Anterior cingulate cortex (tissue), 58 donors: ENCODE measurements around the gene CARMIL1.

Experiments used
- DNase-seq, 58 donors: peaks; one replicate each; lab custom pipeline; 2025; lab: John Stamatoyannopoulos, UW

Gene CARMIL1

DNA sequence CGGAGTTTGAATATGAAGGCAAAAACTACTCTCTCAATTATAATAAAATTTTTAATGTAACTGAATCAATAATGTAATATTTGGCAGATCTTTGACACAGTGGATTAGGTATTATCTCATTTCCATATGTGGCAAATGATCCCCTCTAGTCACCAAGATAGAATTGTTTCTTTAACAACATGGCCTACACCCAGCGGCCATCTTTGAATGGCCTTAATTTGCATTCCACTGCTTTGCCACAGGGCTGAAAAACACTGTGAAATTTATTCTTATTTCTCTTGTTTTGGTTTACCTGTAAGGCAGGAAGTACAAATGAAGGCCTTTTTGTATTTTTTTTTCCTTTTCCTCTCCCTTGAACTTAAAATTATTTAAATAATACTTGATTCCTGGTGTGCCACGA lies 210.2 kb downstream of the CARMIL1 start:
- no peak for DNase-seq

DNA sequence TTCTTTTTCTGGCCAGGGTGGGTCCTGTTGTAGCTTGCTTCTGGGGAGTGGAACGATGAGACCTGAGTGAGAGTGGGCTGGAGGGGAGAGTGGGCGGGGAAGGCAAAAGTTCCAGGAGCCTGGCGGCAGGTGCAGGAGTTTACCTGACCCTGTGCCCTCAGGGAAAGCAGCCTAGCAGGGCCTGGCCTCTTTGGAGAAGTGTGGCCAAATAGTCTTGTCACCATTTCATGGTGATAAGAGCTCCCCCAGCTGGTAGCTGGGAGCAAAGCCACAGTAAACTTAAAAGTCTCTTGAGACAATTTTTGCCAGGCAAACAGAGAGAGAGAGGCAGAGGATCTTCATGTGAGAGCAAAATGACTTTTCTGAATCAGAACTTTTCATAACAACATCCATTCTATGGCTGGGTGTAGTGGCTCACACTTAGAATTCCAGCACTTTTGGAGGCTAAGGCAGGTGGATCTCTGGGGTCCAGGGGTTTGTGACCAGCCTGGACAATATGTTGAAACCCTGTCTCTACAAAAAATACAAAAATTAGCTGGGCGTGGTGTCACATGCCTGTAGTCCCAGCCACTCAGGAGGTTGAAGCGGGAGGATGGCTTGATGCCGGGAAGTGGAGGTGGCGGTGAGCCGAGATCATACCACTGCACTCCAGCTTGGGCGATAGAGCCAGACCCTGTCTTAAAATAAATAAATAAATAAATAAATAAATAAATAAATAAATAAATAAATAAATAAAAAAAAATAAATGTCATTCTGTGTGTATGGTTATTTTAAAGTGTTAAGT lies 211.0 kb downstream of the CARMIL1 start:
- peak in 47 of 58 donors; percentile 2 to 75 (median 29) for DNase-seq

DNA sequence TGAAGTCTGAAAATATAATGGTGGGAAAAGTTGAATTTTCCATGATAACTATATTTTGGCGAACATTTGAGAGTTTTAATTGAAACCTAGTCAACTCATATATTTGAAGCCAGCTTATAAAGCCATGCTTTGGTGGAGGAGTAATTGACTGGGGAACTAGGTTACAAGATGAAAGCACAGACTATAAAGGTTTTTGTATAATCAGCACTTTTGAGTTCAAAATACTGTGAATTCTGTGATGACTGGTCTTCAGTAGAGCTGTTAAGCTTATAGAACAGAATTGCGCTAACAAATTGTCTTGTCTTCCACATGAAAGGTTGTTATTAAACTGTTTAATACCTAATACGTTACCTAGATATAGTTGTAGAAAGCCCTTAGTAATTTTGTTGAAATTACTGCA lies 213.8 kb downstream of the CARMIL1 start:
- no peak for DNase-seq

DNA sequence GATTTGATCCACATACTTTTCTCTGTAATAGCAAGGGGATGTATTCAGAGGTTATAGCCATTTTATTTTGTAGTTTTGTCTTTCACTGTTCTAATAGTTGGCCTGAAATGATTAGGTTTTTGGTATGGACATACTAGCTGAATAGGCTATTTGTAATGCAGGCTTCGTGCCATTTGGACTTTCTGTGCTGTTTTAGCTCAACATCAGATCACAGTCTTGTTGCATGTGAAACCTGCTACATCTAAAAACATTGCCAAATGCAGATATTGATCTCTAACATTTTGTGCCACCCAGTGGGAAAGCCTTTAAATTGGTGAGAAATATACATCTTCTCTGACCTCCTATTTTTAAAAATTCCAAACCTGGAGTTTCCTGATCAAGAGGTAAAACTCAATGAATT lies 215.3 kb downstream of the CARMIL1 start:
- no peak for DNase-seq

DNA sequence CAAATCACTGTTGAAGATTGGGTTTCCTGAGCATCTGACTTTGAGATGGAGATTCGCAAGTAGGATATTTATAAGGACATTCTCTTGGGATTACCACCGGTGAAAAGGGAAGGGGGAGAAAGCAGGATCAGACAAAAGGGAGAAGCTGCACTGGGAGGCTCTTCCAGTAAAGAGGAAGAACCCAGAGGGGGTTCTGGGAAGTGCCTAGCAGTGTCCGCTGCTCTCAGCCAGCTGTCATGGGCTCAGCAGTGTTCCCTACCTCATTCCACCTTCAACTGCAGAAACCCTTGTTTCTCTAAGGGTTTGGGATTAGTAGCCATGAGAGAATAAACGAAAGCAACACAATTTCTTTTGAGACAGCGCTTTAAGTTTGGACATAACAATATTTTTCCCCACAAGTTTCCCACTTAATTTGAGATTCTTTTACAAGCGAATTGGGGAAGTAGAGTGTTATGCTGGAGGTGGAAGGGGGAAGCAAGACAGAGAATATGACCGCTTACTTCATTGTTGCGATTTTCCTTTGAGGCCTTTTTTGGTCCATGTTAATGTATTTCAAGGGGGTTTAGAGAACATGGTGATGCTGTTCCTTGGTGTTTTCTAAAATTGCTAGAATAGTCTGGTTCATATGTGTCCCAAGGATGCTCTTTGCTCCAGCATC lies 218.3 kb downstream of the CARMIL1 start:
- DNase-seq = peak in 1 of 58 donors; percentile 1

DNA sequence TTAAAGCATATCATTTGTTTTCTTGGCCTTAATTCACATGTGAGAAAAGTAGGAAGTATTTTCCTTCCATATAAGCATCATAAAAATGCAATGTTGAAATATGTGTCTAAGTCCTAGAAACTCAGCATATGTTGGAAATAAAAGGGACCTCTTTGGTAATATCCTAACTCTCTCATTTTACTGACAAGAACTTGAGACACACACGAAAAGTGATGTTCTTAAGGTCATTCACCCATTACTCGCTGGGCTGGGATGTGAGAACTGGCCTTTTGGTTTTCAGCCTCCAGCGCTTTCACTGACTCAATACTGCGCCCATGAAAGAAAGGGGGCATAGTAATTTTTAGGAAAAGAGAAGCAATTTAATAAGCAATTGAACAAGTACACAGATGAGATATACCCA lies 219.3 kb downstream of the CARMIL1 start:
- no peak for DNase-seq

DNA sequence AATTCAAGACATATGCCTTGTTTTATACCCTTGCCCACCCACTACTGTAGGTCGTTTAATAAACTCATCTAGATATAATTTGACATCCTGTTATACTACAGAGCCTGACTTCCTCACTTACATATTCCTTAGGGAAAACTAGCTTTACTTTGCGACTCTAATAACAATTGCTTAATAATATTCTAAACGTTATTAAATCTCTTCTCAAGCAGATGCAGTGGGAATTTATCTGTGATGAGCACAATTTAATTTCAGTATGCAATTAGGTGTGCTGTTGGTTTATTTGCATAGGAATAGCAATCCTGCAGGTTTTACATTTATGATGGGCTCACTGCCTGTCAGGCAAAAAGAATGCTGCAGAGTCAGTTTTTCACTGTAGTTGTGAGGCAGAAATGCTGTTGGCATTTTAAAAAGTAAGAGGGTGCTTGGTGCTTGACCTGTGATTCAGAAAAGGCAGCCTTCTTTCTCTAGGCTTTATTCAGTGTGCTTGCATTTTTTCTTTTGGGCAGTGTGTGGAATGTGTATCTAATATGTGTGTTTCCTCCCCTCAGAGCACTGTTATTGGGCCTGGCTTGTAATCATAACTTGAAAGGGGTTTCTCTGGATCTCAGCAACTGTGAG lies 220.6 kb downstream of the CARMIL1 start:
- DNase-seq = no peak

DNA sequence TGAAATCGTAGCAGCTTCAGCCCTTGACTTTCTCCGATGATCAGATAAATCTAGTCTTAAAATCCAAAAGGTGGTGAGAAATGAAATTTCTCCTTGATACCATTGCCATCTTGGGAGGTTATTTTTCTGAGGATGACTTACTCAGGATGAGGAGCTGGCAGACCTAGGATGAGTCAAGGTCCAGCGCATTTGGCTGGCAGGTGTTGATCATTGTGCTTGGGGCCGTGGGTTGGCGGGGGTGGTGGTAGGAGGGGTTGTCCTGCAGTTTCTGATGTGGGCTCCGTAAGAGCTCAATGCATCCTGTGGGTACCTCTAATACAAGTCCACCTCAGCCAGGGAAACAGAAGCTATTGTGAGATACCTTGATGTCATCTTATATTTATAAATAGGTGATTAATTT lies 224.5 kb downstream of the CARMIL1 start:
- no peak for DNase-seq

DNA sequence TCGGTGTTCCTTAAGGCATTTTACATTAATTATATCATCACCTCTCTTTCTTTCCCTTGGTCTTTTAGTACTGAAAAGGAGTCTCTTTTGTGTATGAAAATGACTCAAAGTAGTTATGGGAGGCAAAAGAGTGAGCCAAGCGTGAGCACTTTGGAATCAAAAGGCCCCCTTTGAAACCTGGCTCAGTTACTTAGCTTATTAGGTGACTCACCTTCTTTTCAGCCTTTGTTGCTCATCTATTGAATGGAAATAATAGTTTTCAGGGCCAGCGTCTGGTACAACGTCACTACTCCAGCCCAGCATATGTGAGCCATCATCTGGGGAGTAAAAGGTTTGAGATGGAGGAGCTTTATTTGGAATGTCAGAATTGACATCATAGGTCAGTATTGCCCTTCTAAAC lies 225.5 kb downstream of the CARMIL1 start:
- DNase-seq = peak in 2 of 58 donors; percentile 2 to 23

DNA sequence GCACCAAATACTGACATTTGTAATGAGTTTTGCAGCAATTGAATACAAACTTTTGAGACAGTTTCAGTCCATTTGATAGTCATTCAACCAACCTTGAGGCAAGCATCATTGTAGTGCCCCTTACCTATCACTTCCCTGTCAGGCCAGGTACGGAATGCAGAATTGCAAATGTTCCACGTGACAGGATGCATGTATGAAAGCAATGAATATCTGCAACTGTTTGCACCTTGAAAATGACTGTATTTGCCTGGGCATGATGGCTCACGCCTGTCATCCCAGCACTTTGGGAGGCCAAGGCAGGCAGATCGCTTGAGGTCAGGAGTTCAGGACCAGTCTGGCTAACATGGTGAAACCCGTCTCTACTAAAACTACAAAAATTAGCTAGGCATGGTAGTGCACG lies 226.8 kb downstream of the CARMIL1 start:
- no peak for DNase-seq

DNA sequence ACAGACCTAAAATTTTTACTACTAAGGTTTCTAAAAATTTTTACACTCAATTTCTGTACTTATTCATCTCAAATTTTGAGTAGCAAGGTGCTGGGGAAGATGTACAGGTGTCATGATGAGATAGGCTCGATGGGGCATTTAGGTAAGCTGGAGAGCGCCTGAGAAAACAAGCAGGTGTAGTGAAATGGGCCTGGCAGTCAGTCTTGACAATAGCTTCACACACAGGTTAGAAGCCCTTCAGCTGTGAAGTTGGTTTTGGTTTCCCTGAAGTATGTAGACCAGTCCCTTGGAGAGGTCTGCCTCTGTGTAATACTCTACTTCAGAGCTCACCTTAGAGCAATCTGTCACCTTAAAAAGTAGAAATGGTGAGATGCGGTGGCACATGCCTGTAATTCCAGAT lies 228.9 kb downstream of the CARMIL1 start:
- DNase-seq = no peak

DNA sequence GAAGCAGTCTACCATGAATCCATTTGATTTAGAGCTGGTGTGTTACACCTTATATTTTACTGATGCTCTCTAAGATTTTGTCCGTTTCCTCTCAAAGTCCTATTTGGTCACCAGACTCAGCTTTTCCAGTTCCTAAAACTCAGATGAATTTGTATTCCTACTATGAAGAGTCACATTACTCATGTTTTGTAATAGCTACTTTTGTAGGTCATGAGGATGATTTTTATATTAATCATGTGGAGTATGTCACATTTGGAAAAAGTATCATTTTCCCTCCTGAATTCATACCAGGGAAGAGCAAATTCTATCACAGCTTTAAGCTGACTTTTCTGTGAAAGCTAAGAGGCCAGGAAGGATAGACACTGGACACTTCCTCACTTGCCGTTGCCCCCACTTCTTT lies 232.2 kb downstream of the CARMIL1 start:
- no peak for DNase-seq

DNA sequence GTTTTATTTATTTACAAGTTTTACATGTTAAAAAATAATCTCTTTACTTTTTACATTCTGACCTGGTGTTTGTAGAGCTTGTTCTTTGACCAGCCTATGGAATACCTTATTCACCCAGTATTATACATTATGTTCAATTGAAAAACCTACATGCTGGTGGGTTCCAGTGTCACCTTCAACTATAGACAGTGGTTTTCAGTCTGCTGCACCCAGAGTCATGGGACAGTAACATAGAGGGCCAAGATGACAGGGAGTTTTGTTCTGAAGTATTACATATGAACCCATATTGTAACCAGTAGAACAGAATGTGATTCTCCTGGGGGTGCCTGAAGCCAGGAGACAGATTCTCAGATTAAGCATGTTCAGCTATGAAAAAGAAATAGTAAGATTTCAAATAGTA lies 233.4 kb downstream of the CARMIL1 start:
- no peak for DNase-seq

DNA sequence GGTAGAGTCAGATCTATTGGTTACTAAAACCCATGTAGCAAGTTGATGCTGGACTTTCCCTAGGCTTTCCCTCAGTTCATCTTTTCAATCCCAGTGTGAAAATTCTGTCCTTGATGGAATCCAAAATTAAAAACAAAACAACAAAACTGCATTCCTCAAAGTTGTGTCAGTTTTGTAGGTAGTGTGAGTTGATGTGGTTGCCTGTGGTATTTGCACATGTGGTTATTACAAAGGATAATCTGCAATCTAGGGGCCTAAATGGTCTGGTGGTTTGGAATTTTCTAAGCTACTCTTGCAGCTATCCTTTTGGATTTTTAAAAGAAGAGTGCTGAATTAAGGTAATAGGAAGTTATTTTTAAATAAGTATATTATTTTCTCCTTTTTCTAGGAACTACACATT lies 240.7 kb downstream of the CARMIL1 start:
- DNase-seq = no peak

DNA sequence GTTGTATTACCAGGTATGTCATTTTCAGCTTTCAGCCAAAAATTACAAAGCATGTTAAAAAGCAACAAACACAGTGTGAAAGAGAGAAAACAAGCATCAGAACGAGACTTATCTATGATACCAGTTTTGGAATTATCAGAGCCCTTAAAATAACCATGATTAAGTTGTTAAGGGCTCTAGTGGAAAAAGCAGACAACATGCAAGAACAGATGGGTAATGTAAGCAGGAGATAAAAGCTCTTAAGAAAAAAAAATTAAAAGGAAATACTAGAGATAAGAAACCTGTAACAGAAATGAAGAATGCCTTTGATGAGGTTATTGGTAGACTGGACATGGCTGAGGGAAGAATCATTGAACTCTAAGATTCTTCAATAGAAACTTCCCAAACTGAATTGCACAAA lies 245.4 kb downstream of the CARMIL1 start:
- no peak for DNase-seq

DNA sequence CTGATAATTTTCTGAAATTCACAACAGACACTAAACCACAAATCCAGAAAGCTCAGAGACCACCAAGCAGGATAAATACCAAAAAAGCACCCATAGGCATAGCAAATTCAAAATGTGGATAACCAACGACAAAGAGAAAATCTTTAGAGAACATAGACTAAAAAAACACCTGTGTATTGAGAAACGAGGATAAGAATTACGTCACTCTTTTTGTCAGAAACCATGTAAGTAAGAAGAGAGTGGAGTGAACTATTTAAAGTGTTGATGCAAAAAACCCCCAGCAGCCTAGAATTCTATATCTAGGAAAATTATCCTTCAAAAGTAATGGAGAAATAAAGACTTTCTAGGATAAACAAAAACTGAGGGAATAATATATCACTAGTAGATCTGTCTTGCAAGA lies 245.9 kb downstream of the CARMIL1 start:
- no peak for DNase-seq

DNA sequence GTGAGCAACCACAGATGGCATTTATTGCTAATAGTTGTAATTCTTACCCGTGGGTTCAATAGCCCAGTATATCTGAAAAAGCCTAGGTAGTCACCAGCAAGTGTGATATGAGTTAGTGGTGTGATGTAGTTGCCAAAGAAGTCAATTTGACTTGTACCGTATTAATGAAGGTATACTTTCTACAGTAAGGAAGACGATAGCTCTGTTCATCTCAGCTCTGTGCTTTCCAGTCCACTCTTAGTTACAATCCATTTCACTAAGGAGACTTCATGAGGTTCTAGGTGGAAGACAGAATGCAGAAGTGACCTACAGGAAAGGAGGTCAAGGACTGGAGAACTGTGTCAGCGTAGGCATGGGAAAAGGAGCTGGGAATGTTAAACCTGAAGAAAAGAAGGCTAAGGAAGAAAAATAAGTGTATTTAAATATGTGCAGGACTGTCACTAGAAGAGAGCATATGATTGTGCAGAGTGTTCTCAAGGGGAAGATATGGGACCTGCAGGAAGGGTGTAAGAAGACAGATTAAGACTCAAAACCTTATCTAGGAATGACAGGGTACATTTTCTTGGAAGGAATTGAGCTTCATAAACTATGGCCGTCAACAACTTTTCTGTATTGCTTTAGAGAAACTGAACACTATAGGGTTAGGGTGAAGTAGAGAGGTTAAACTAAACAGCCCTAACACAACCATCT lies 255.9 kb downstream of the CARMIL1 start:
- DNase-seq = no peak

DNA sequence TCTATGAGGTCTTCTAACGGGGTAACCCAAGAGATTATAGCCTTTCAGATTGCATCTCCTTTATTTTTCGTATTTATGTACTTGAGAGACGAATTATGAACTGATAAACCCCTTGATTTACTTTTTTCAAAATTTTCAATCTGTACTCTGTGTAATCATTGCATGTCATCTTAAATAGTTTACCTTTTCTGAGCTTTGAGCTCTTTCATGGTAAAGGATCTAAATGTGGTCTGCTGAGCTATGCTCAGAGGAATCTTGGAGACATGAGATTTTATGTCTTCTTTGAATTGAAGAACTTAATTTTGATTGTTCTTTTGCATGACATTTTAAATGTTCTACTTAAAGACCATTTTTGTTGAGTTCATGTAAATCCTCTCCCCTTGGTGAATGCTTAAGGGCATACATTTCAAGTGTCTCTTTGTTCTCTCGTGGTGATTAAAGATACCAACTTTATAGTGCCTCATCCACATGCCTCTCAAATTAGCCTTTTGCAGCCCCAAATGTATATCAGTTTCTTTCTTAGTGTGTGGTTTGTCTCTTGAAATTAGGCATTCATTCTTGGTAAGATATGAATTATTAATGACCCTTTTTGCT lies 256.6 kb downstream of the CARMIL1 start:
- DNase-seq = no peak

DNA sequence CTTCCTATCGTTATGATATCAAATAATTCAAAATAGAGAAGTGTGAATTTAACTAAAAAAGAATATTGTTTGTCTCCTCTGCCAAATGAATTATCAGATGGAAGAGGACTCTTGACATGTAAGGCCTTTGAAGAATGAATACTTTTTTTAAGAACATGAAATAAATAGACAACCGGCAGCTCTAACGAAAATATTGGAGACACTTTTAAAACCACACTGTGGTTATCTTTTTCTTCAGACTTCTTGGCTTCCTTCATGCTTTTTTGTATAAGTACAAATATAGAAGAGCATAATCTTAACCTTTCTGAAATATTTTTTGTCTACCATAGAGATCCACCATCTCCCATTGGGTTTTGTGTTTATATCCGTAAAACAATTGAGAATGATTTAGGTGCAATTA lies 257.6 kb downstream of the CARMIL1 start:
- no peak for DNase-seq

DNA sequence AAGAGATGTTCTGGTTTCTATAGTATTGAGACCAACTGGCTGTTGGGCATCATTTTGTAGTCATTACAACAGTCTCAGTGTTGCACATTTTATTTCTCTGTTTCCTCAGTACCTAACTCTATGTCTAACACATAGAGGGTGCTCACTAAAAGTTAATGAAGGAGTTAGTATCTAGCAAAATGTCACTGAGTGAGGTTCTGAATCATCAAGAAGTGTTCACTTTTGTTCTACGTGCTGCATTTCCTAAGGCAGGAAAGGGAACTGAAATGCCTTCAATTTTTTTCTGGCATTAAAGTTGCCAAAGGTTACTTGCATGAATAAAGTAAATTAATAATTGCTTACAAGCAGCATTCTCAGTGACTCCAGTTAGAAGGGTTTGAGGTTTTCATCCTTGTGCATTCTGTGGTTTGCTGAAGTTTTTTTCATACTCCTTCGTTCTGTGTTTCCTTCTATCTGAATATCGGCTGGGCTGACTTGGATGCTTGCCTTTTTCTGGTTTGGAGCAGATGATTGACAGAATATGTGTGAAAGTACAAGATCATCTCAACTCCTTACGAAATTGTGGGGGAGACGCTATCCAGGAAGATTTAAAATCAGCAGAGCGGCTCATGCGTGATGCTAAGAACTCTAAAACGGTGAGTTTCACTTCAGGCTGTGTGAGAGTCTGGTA lies 258.3 kb downstream of the CARMIL1 start:
- DNase-seq = peak in 5 of 58 donors; percentile 2 to 21 (median 10)
